Measurements from ENCODE around the gene PTX4. TPM values are rescaled to one million over a fixed set of nuclear protein-coding genes. Genes with fewer than 3 reads are reported as not detected.
"Not testable (repeated sequence)": the region's sequence is repeated elsewhere in the genome, so short reads cannot be mapped to it uniquely, and the experiment has no call there.

The PTX4 gene
- total RNA-seq, 1 donor from 2014 or later: not detected

DNA sequence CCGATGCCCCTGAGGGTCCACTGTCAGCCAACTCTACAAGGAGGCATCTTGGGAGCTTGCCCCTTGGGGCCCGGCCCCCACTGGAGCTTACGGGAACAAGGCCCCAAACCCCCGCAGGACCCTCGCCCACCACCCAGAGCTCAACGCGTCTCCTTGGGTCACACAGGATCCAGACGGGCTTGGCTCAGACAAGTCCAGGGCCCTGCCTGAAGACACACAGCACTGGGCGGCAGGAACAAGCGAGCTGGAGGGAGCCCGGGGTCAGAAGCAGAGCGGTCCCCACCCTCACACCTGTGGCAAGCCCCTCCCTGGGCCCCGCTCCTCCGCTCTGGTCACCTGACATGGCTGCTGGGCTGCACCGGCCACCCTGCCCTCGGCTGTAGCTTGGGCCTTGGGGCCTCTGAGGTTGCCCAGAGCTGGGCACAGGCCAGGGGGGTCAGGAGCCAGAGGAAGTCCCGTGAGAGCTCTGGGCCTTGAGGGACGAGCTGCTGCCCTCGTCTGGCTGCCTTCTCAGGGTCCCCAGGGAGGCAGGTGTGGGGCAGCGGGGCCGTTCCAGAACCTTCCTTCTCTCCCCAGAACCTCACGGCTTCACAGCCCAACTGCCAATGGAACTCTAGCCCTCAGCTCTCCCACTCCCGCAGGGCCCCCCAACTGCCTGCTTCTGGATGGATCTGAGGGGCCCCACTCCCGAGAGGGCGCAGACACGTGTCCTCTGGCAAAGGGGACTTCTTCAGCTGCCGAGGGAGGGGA lies 44.6 kb downstream of the PTX4 start, which contains the start of gene CCDC154:
Gene CCDC154, minus strand, starts transcription at position 577 of the 750 bp plus-strand sequence. Its CDS starts 234 bp downstream, at position 343.
- H3K9me3 Mint-ChIP-seq (ENCODE audit: low read depth): no peaks in the 10 kb centered on the region
- no peak within 1 kb of the TSS for H3K4me3 Mint-ChIP-seq (ENCODE audit: low read depth)
- no peaks in the 10 kb centered on the region for H3K4me1 Mint-ChIP-seq (ENCODE audit: low read depth)
- TF ChIP-seq, protein P1, sequence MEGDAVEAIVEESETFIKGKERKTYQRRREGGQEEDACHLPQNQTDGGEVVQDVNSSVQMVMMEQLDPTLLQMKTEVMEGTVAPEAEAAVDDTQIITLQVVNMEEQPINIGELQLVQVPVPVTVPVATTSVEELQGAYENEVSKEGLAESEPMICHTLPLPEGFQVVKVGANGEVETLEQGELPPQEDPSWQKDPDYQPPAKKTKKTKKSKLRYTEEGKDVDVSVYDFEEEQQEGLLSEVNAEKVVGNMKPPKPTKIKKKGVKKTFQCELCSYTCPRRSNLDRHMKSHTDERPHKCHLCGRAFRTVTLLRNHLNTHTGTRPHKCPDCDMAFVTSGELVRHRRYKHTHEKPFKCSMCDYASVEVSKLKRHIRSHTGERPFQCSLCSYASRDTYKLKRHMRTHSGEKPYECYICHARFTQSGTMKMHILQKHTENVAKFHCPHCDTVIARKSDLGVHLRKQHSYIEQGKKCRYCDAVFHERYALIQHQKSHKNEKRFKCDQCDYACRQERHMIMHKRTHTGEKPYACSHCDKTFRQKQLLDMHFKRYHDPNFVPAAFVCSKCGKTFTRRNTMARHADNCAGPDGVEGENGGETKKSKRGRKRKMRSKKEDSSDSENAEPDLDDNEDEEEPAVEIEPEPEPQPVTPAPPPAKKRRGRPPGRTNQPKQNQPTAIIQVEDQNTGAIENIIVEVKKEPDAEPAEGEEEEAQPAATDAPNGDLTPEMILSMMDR (IDR thresholded peaks at IDR 0.05; ENCODE audit: unreplicated experiment): no peak
- no peak within 1 kb of the TSS for H3K27ac Mint-ChIP-seq
- no peaks in the 10 kb centered on the region for H3K27me3 Mint-ChIP-seq
- DNase-seq (ENCODE audit: low spot score, unreplicated experiment): no peak
- H3K36me3 Mint-ChIP-seq (ENCODE audit: insufficient read depth): no peaks in the 10 kb centered on the region

DNA sequence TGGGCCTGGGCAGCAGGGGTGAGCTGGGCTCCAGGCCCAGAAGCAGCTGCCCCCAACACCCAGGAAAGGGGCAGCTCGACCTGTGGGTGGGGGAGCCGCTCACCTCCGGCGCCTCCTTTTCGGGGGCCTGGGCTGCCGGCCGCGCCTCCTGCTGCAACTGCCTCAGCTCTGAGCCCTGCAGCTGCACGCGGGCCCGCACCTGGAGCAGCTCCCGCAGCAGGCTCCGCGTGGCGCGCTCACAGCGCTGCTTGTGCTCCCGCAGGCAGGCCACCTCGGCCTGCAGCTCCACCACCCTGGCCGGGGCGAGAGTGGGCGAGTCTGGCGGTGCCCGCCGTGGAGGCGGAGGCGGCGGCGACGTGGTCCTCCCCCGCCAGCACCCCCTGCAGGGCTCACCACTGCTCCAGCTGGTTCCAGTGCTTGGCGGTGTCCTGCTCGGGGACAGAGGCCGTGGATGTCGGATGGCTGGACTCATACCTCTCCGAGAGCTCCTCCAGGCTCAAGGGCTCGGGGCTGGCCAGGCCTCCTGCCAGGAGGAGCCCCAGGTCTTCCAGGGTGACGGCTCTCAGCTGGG lies 45.3 kb downstream of the PTX4 start:
- H3K27me3 Mint-ChIP-seq: no peaks in the 10 kb centered on the region
- DNase-seq (ENCODE audit: low spot score, unreplicated experiment): no peak
- H3K27ac Mint-ChIP-seq: no peak overlapping the region
- no peaks in the 10 kb centered on the region for H3K4me1 Mint-ChIP-seq (ENCODE audit: low read depth)
- no peaks in the 10 kb centered on the region for H3K9me3 Mint-ChIP-seq (ENCODE audit: low read depth)
- no peaks in the 10 kb centered on the region for H3K36me3 Mint-ChIP-seq (ENCODE audit: insufficient read depth)
- no peak overlapping the region for H3K4me3 Mint-ChIP-seq (ENCODE audit: low read depth)
- TF ChIP-seq, protein P1 (IDR thresholded peaks at IDR 0.05; ENCODE audit: unreplicated experiment): no peak

DNA sequence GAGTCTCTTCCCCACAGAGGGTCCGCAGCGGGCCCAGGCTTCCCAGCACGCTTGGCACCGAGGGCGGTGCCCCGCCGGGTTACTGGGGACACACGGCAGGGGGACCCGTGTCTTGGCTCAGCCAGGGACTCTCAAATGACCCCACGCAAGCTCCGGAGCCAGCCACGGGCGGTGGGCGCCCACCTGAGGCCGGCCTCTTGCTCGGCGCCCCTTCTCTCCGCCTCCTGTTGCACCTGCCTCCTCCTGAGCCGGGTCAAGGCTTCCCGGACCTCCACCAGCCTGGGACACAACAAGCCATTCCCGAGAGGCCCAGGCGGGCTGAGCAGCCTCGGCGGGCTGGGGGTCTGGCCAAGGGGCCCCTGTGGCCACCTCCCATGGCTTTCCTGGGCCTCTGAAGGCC lies 46.0 kb downstream of the PTX4 start:
- DNase-seq (ENCODE audit: low spot score, unreplicated experiment): no peak
- Mint-ChIP-seq H3K4me3 (ENCODE audit: low read depth) (no peak overlapping the region), H3K27me3 (no peaks in the 10 kb centered on the region), H3K9me3 (ENCODE audit: low read depth) (no peaks in the 10 kb centered on the region), H3K36me3 (ENCODE audit: insufficient read depth) (no peaks in the 10 kb centered on the region), H3K27ac (no peak overlapping the region), H3K4me1 (ENCODE audit: low read depth) (no peaks in the 10 kb centered on the region)
- TF ChIP-seq, protein P1 (IDR thresholded peaks at IDR 0.05; ENCODE audit: unreplicated experiment): no peak

DNA sequence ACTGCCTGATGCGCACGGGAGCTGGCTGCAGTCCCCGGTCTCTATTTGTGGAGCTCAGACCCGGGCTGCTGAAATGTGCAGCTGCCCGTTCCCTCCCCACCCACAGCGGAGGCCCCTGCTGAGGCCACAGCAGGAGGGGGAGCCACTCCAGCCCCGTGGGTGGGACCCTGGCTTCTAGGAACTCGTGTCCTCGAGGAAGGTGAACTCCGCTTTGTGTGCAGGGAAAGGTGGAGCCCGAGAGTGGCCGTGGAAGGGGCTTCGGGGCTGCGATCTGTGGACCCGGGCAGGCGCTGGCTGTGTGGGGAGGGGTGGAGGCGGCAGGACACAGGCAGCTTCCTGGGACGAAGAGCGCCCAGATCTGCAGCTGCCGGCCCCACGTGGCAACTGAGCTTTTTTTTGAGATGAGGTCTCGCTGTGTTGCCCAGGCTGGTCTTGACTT lies 47.3 kb downstream of the PTX4 start:
- H3K36me3 Mint-ChIP-seq (ENCODE audit: insufficient read depth): no peaks in the 10 kb centered on the region
- no peaks in the 10 kb centered on the region for H3K4me1 Mint-ChIP-seq (ENCODE audit: low read depth)
- no peaks in the 10 kb centered on the region for H3K27me3 Mint-ChIP-seq
- no peak overlapping the region for H3K27ac Mint-ChIP-seq
- TF ChIP-seq, protein P1 (IDR thresholded peaks at IDR 0.05; ENCODE audit: unreplicated experiment): no peak
- H3K9me3 Mint-ChIP-seq (ENCODE audit: low read depth): no peaks in the 10 kb centered on the region
- DNase-seq (ENCODE audit: low spot score, unreplicated experiment): no peak
- H3K4me3 Mint-ChIP-seq (ENCODE audit: low read depth): no peak overlapping the region

DNA sequence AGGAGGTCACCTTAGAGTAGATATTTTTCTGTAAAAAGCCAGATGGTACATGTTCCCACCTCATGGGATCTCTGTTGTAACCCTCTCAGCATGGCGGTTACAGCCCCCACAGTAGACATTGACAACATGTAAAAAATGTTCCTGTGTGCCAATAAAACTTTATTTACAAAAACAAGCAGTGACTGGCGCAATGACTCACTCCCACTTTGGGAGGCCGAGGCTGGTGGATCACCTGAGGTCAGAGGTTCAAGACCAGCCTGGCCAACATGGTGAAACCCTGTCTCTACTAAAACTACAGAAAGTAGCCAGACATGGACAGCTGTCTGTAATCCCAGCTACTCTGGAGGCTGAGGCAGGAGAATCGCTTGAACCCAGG lies 49.1 kb downstream of the PTX4 start:
- not testable (repeated sequence) for H3K9me3 Mint-ChIP-seq (ENCODE audit: low read depth); H3K36me3 Mint-ChIP-seq (ENCODE audit: insufficient read depth); H3K27me3 Mint-ChIP-seq; H3K4me1 Mint-ChIP-seq (ENCODE audit: low read depth); H3K4me3 Mint-ChIP-seq (ENCODE audit: low read depth); H3K27ac Mint-ChIP-seq; DNase-seq (ENCODE audit: low spot score, unreplicated experiment)

Data from progenitor cell of endocrine pancreas (in vitro differentiated cells).